Esophagus squamous epithelium (tissue), 5 donors: ENCODE data around the gene CD109. TPM values are rescaled to one million over a fixed set of nuclear protein-coding genes. Genes with fewer than 3 reads are reported as not detected.
"Not testable (repeated sequence)": the region's sequence is repeated elsewhere in the genome, so short reads cannot be mapped to it uniquely, and the experiment has no call there.

Experiments
- DNase-seq: peaks from one replicate; lab custom pipeline; 2025; lab: John Stamatoyannopoulos, UW
- H3K27ac ChIP-seq, 4 donors: fragments of 200-600 bp; sonication (generic); one replicate each; pipeline ENCODE4 v1.5.1; 2016 to 2019; ENCODE audit warnings: mild to moderate bottlenecking in 1 of 4
- H3K27me3 ChIP-seq, 4 donors: fragments of 200-600 bp; sonication (generic); 1 replicate in 3 of 4; 2 replicates in 1 of 4; pipeline versions ENCODE4 v1.5.1 to v1.6.0; 2017 to 2021; ENCODE audit warnings: antibody characterized with exemption in 1 of 4
- H3K36me3 ChIP-seq, 3 donors: fragments of 200-600 bp; sonication (generic); one replicate each; pipeline ENCODE4 v1.5.1; 2016 to 2019
- H3K4me1 ChIP-seq, 3 donors: fragments of 200-600 bp; sonication (generic); one replicate each; pipeline ENCODE4 v1.5.1; 2017 to 2019
- H3K4me3 ChIP-seq, 4 donors: fragments of 200-600 bp; sonication (generic); 1 replicate in 3 of 4; 2 replicates in 1 of 4; pipeline ENCODE4 v1.5.1; 2016 to 2019; ENCODE audit warnings: mild to moderate bottlenecking in 2 of 4, moderate library complexity in 1 of 4
- H3K9me3 ChIP-seq, 3 donors: fragments of 200-600 bp; sonication (generic); one replicate each; pipeline ENCODE4 v1.5.1; 2016 to 2019
- CTCF ChIP-seq, 6 experiments: fragments of 450-650 bp in 4 of 6; fragments of 200-600 bp in 2 of 6; sonication (generic) in 2 of 6; IDR thresholded peaks; one replicate each; pipeline ENCODE4 v1.5.1; 2016 to 2019; ENCODE audit warnings: antibody characterized with exemption in 6 of 6, mild to moderate bottlenecking in 4 of 6, moderate library complexity in 4 of 6
- POLR2A ChIP-seq, 4 donors: fragments of 450-650 bp; IDR thresholded peaks; one replicate each; pipeline ENCODE4 v1.6.1; 2017; ENCODE audit warnings: antibody characterized with exemption in 4 of 4, mild to moderate bottlenecking in 4 of 4, moderate library complexity in 3 of 4
- WGBS, 2 donors: methylation state at CpG; one replicate each; pipeline ENCODE4 v1.1.5; 2018; 5-methylcytosine and 5-hydroxymethylcytosine counted together
- intact Hi-C: fragments of 100-400 bp; cut with DNase I; formaldehyde crosslinking; loops from one replicate; pipeline ENCODE4 v1.15.0; 2022
- total RNA-seq, 4 donors: library from RNA; depleted of rRNA; stranded (reverse); fragments of >200 nt; gene quantifications; one replicate each; pipeline ENCODE4 v1.1.0, GENCODE V29; 2016
- donor health status: DM: yes; HTN: yes; CAD: no.

The CD109 gene
- total RNA-seq, 4 donors from 2014 or later = 27.0 to 57.9 (median 41.3) TPM

DNA sequence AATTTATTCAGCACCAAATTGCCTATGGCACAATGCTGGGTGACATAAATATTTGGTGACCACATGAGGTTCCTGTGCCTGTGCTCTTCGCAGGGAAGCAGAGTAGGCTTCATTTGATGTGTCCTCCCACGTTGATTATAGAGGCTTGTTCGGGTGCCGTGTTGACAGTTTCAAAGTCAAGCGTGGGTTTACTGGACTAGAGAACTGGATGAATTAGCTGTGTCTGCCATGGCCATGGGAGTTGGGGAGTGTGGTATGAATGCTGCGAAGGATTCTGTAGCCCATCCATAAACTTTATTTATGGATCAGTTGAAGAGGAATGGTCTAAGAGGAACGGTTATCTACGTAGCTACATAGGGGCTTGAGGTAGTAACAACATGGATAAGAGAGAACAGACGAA, 11.0 kb downstream of the CD109 start:
- no peak overlapping the region for H3K27ac ChIP-seq
- intact Hi-C loops = no loop called here
- TF ChIP-seq POLR2A (IDR thresholded peaks at IDR 0.05) (no peak), CTCF (IDR thresholded peaks at IDR 0.05) (no peak)
- WGBS, 2 donors = 86 to 95% methylated on average over 9 of the region's 9 CpGs
- H3K9me3 ChIP-seq = no peaks in the 10 kb centered on the region
- H3K36me3 ChIP-seq = no peaks in the 10 kb centered on the region
- no peak for DNase-seq
- H3K4me1 ChIP-seq = peaks cover 10 to 53% (median 32%) of the 10 kb centered on the region in 3 donors
- H3K27me3 ChIP-seq = no peaks in the 10 kb centered on the region
- H3K4me3 ChIP-seq = no peak overlapping the region

DNA sequence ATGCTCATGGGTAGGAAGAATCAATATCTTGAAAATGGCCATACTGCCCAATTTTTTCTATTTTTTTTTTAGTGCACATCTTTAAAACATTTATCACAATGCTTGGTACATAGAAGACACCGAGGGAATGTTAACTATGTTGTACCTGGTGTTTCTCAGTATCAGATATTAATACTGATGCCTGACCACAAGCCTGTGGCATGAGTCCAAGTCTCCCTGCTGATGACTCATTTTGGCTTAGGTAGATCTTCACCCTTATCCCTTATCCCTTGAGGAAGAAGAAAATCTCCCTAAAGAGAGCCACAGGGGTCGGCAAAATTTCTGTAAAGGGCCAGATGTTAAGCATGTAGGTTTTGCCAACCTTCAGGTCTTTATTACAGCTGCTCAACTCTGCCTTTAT, 14.5 kb downstream of the CD109 start:
- intact Hi-C loops = no loop called here

GRCh38 chr6:73710948-73711347, 14.9 kb downstream of the CD109 start:
- Histone ChIP-seq H3K27me3 (no peaks in the 10 kb centered on the region), H3K4me3 (no peak overlapping the region), H3K27ac (no peak overlapping the region), H3K9me3 (no peaks in the 10 kb centered on the region), H3K36me3 (no peaks in the 10 kb centered on the region), H3K4me1 (peaks cover 0 to 35% (median 19%) of the 10 kb centered on the region in 3 donors)
- TF ChIP-seq POLR2A (IDR thresholded peaks at IDR 0.05) = no peak
- TF ChIP-seq CTCF (IDR thresholded peaks at IDR 0.05) = no peak
- intact Hi-C loops = no loop called here
- WGBS, 2 donors = 70 to 75% methylated on average over 1 of the region's 1 CpG
- no peak for DNase-seq

More for the DNA sequence above, 14.5 kb downstream of the CD109 start:
- Histone ChIP-seq H3K9me3 (no peaks in the 10 kb centered on the region), H3K36me3 (no peaks in the 10 kb centered on the region), H3K4me1 (peaks cover 0 to 40% (median 21%) of the 10 kb centered on the region in 3 donors), H3K27me3 (no peaks in the 10 kb centered on the region), H3K4me3 (no peak overlapping the region), H3K27ac (no peak overlapping the region)
- DNase-seq = no peak
- TF ChIP-seq CTCF (IDR thresholded peaks at IDR 0.05) (no peak), POLR2A (IDR thresholded peaks at IDR 0.05) (no peak)
- 39 to 66% methylated on average over 2 of the region's 2 CpGs for WGBS, 2 donors

- no peak for TF ChIP-seq POLR2A (IDR thresholded peaks at IDR 0.05)
- no peak for TF ChIP-seq CTCF (IDR thresholded peaks at IDR 0.05)
- no peaks in the 10 kb centered on the region for H3K27me3 ChIP-seq
- no peaks in the 10 kb centered on the region for H3K36me3 ChIP-seq
- H3K9me3 ChIP-seq = no peaks in the 10 kb centered on the region
- peaks cover 0 to 30% (median 19%) of the 10 kb centered on the region in 3 donors for H3K4me1 ChIP-seq
- 80 to 90% methylated on average over 5 of the region's 5 CpGs for WGBS, 2 donors
- peak overlapping the region in 2 of 4 donors; percentile 27 to 63 for H3K27ac ChIP-seq
- intact Hi-C loops = no loop called here
- H3K4me3 ChIP-seq = no peak overlapping the region
- DNase-seq = no peak
Observed at GRCh38 chr6:73712535-73713173, 16.7 kb downstream of the CD109 start.

- Histone ChIP-seq H3K27ac (peak overlapping the region; percentile 27 to 78 (median 50)), H3K9me3 (no peaks in the 10 kb centered on the region), H3K4me1 (peaks cover 0 to 30% (median 19%) of the 10 kb centered on the region in 3 donors), H3K4me3 (peak overlapping the region in 1 of 4 donors; percentile 3), H3K27me3 (no peaks in the 10 kb centered on the region), H3K36me3 (no peaks in the 10 kb centered on the region)
- intact Hi-C loops = no loop called here
- TF ChIP-seq POLR2A (IDR thresholded peaks at IDR 0.05) = no peak
- TF ChIP-seq CTCF (IDR thresholded peaks at IDR 0.05) = no peak
- 60 to 62% methylated on average over 8 of the region's 8 CpGs for WGBS, 2 donors
- DNase-seq = no peak
Observed at GRCh38 chr6:73713426-73714147, 17.6 kb downstream of the CD109 start.

- DNase-seq, intact Hi-C loops: not testable (repeated sequence)
- WGBS, 2 donors = 56 to 69% methylated on average over 3 to 5 of the region's 5 CpGs
Observed at GRCh38 chr6:73715111-73715508, 19.1 kb downstream of the CD109 start.

More at GRCh38 chr6:73715111-73715508, 19.1 kb downstream of the CD109 start:
- Histone ChIP-seq H3K27ac (peak overlapping the region in 3 of 4 donors; percentile 27 to 63 (median 40)), H3K4me1 (peaks cover 0 to 30% (median 19%) of the 10 kb centered on the region in 3 donors)
- H3K36me3 ChIP-seq, H3K4me3 ChIP-seq, H3K27me3 ChIP-seq, H3K9me3 ChIP-seq: not testable (repeated sequence)
